GM12865 (cell line): Measurements from ENCODE around the gene RNF123.

Source experiments
- DNase-seq: peaks from one replicate; pipeline ENCODE4 v3.0.0; 2010; ENCODE audit warnings: low read depth
- H3K4me3 ChIP-seq: 2 replicates; pipeline ENCODE4 v1.5.1; 2011; ENCODE audit warnings: mild to moderate bottlenecking, low read depth, low read length, control low read depth
- TF ChIP-seq, protein P1 (sequence below): IDR thresholded peaks from 2 replicates; pipeline ENCODE4 v1.5.1; 2011; ENCODE audit warnings: low read length, control low read depth, low read depth, inconsistent platforms; ENCODE audit not compliant: insufficient read depth; ENCODE audit errors: missing control alignments

RNF123 gene

GRCh38 chr3:49652903-49653415 lies 36.4 kb upstream of the RNF123 start:
- TF ChIP-seq, protein P1, sequence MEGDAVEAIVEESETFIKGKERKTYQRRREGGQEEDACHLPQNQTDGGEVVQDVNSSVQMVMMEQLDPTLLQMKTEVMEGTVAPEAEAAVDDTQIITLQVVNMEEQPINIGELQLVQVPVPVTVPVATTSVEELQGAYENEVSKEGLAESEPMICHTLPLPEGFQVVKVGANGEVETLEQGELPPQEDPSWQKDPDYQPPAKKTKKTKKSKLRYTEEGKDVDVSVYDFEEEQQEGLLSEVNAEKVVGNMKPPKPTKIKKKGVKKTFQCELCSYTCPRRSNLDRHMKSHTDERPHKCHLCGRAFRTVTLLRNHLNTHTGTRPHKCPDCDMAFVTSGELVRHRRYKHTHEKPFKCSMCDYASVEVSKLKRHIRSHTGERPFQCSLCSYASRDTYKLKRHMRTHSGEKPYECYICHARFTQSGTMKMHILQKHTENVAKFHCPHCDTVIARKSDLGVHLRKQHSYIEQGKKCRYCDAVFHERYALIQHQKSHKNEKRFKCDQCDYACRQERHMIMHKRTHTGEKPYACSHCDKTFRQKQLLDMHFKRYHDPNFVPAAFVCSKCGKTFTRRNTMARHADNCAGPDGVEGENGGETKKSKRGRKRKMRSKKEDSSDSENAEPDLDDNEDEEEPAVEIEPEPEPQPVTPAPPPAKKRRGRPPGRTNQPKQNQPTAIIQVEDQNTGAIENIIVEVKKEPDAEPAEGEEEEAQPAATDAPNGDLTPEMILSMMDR: no peak
- H3K4me3 ChIP-seq: no peak overlapping the region
- no peak for DNase-seq

DNA sequence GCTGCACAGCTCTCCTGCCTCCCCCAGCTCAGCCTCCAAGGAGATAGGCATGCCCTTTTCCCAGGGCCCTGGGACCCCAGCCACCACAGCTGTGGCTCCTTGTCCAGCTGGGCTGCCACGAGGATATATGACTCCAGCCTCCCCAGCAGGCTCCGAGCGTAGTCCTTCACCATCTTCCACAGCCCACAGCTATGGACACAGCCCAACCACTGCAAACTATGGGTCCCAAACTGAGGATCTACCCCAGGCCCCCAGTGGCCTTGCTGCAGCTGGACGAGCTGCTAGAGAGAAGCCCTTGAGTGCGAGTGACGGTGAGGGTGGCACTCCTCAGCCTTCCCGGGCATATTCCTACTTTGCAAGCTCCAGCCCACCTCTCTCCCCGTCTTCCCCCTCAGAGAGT lies 35.7 kb upstream of the RNF123 start:
- DNase-seq: no peak
- TF ChIP-seq, protein P1: no peak
- no peak overlapping the region for H3K4me3 ChIP-seq

GRCh38 chr3:49654176-49654825 lies 35.1 kb upstream of the RNF123 start:
- no peak overlapping the region for H3K4me3 ChIP-seq
- no peak for DNase-seq
- TF ChIP-seq, protein P1: no peak

- no peak for DNase-seq
- TF ChIP-seq, protein P1: no peak
- H3K4me3 ChIP-seq: no peak overlapping the region
These were observed 34.3 kb upstream of the RNF123 start for GRCh38 chr3:49654955-49655556.

DNA sequence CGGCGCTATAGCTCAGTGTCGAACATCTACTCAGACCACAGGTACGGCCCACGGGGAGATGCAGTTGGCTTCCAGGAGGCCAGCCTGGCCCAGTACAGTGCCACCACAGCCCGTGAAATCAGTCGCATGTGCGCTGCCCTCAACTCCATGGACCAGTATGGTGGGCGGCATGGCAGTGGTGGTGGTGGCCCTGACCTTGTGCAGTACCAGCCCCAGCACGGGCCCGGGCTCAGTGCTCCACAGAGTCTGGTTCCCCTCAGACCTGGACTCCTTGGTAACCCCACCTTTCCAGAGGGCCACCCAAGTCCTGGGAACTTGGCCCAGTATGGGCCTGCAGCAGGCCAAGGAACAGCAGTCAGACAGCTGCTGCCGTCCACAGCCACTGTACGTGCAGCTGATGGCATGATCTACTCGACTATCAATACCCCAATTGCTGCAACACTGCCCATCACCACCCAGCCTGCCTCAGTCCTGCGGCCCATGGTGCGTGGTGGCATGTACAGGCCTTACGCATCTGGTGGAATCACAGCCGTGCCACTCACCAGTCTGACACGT lies 33.5 kb upstream of the RNF123 start:
- DNase-seq: no peak
- TF ChIP-seq, protein P1: no peak
- no peak overlapping the region for H3K4me3 ChIP-seq

- DNase-seq: no peak
- TF ChIP-seq, protein P1: peak; percentile 19
- no peak overlapping the region for H3K4me3 ChIP-seq
These were observed 32.7 kb upstream of the RNF123 start for GRCh38 chr3:49656541-49657112.
